Parathyroid adenoma (tissue), 2 donors: ENCODE results near the gene PPBP.

ENCODE experiments used
- H2AFZ ChIP-seq: fragments of 300-600 bp; sonication (generic); one replicate; pipeline ENCODE4 v1.7.0; 2017; ENCODE audit warnings: antibody characterized with exemption, mild to moderate bottlenecking
- H3K27ac ChIP-seq: fragments of 300-600 bp; sonication (generic); one replicate; pipeline ENCODE4 v1.7.0; 2017
- H3K27me3 ChIP-seq: fragments of 300-600 bp; sonication (generic); one replicate; pipeline ENCODE4 v1.7.0; 2017; ENCODE audit warnings: low read length; ENCODE audit not compliant: control insufficient read depth, insufficient read depth
- H3K36me3 ChIP-seq: fragments of 300-600 bp; sonication (generic); one replicate; pipeline ENCODE4 v1.7.0; 2017; ENCODE audit warnings: low read length; ENCODE audit not compliant: control insufficient read depth, insufficient read depth
- H3K4me1 ChIP-seq: fragments of 300-600 bp; sonication (generic); one replicate; pipeline ENCODE4 v1.7.0; 2017; ENCODE audit warnings: control low read depth
- H3K4me2 ChIP-seq: fragments of 300-600 bp; sonication (generic); one replicate; pipeline ENCODE4 v1.7.0; 2017; ENCODE audit warnings: low read length
- H3K4me3 ChIP-seq: fragments of 300-600 bp; sonication (generic); one replicate; pipeline ENCODE4 v1.7.0; 2017; ENCODE audit warnings: low read depth, low read length
- H3K79me2 ChIP-seq: fragments of 300-600 bp; sonication (generic); one replicate; pipeline ENCODE4 v1.7.0; 2017; ENCODE audit warnings: control low read depth
- H3K9ac ChIP-seq: fragments of 300-600 bp; sonication (generic); one replicate; pipeline ENCODE4 v1.7.0; 2017; ENCODE audit warnings: mild to moderate bottlenecking
- H3K9me3 ChIP-seq: fragments of 300-600 bp; sonication (generic); one replicate; pipeline ENCODE4 v1.7.0; 2017; ENCODE audit warnings: low read length; ENCODE audit not compliant: control insufficient read depth
- TF ChIP-seq, protein P1 (sequence below): fragments of 300-600 bp; sonication (generic); IDR thresholded peaks from one replicate; pipeline ENCODE4 v1.7.0; 2017; ENCODE audit warnings: antibody characterized with exemption, mild to moderate bottlenecking
- donor health status: primary hyperparathyroidism.

PPBP gene

DNA sequence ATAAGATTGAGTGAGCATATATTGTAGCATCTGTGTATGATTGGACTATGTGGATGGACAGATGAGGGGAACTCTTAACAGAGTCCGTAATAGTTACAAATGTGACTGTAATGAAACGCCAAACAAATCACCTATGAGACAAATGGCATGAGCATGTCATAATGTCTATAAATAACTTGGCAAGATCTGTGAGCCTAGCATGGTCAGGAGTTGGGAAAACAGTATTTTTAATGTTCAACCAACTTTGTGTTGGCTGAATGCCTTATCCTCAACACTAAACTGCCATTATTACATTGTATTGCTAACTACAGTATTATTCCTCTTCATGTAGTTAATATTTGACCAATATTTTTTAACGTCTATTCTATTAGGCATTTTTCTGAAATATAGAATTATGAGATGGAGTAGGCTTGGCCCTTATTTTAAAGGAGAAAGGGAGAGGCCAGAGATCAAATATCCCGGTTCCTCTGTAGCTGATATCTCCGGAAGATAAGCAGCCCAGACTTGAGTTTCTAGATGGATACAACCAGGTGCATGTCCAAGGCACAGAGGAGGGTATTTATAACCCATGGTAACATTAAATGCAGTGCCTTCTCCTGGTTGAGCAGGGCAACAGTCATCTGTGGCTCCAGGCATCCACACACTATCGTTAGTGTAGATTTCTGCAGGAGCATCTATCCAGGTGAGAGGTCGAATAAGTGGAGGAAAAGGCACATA, 38.8 kb downstream of the PPBP start:
- TF ChIP-seq, protein P1, sequence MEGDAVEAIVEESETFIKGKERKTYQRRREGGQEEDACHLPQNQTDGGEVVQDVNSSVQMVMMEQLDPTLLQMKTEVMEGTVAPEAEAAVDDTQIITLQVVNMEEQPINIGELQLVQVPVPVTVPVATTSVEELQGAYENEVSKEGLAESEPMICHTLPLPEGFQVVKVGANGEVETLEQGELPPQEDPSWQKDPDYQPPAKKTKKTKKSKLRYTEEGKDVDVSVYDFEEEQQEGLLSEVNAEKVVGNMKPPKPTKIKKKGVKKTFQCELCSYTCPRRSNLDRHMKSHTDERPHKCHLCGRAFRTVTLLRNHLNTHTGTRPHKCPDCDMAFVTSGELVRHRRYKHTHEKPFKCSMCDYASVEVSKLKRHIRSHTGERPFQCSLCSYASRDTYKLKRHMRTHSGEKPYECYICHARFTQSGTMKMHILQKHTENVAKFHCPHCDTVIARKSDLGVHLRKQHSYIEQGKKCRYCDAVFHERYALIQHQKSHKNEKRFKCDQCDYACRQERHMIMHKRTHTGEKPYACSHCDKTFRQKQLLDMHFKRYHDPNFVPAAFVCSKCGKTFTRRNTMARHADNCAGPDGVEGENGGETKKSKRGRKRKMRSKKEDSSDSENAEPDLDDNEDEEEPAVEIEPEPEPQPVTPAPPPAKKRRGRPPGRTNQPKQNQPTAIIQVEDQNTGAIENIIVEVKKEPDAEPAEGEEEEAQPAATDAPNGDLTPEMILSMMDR = no peak
- H2AFZ ChIP-seq = no peak overlapping the region
- no peaks in the 10 kb centered on the region for H3K79me2 ChIP-seq

DNA sequence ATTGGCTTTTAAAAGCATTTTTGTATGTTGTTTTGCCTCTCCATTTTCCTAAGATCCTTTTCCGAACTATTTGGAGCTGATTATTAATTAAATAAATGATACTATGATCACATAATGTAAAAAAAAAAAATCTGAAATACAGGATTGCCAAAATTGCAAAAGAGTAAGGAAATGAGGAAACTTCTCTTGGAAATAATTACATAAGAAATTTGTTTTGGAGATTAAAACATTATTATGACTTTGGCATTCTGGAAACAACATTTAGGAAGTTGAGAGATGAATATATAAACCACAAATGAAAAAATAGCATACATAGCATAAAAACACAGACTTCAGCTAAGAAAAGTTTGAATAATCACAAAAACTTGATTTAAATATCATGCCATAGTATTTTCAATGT, 39.7 kb downstream of the PPBP start:
- H3K4me2 ChIP-seq = no peak overlapping the region
- TF ChIP-seq, protein P1 = no peak
- no peaks in the 10 kb centered on the region for H3K9me3 ChIP-seq
- H3K36me3 ChIP-seq = no peaks in the 10 kb centered on the region
- no peak overlapping the region for H3K4me3 ChIP-seq
- H3K4me1 ChIP-seq = no peaks in the 10 kb centered on the region
- no peak overlapping the region for H2AFZ ChIP-seq
- H3K9ac ChIP-seq = no peak overlapping the region
- no peaks in the 10 kb centered on the region for H3K79me2 ChIP-seq
- no peak overlapping the region for H3K27ac ChIP-seq
- H3K27me3 ChIP-seq = no peaks in the 10 kb centered on the region

More for the DNA sequence above, 38.8 kb downstream of the PPBP start:
- Histone ChIP-seq H3K9me3 (no peaks in the 10 kb centered on the region), H3K27ac (no peak overlapping the region), H3K4me1 (no peaks in the 10 kb centered on the region), H3K4me2 (no peak overlapping the region), H3K9ac (no peak overlapping the region), H3K27me3 (no peaks in the 10 kb centered on the region), H3K36me3 (no peaks in the 10 kb centered on the region), H3K4me3 (no peak overlapping the region)

DNA sequence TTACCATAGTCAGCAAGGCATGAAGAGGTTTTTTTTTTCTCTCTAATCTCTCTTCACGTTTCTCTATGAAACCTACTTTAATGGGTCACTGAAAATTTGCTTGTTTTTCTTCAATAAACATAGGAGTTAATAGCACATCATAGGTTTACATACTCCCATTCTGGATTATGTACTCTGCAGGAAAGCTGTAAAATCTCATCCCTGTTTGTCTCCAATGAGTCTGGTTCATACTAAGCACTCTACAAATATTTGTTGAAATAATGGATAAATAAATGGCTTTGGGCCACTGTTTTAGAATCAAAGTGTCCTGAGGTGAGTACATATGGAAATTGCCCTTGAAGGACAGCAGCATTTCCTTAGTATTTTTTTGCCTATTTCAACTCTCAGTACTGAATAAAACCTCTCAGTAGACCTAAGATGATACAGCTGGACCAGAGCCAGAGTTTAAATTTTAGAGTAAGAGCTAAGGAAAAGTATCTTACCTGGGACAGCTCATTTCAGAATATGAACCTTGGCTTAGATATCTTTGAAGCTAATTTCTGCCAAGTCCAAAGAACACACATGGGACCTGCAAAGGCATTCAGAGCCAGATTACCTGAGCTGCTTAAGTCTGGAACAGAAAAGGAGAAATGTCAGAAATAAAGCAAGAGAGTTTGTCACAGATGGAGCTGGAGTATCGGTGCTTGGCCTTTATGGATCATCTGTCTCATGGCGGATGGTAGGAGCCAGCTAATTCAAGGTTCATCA, 40.6 kb downstream of the PPBP start:
- TF ChIP-seq, protein P1 = no peak
- H3K27ac ChIP-seq = no peak overlapping the region
- H3K9ac ChIP-seq = no peak overlapping the region
- no peak overlapping the region for H3K4me3 ChIP-seq
- H3K36me3 ChIP-seq = no peaks in the 10 kb centered on the region
- no peak overlapping the region for H2AFZ ChIP-seq
- H3K4me1 ChIP-seq = no peaks in the 10 kb centered on the region
- no peaks in the 10 kb centered on the region for H3K9me3 ChIP-seq
- H3K4me2 ChIP-seq = no peak overlapping the region
- H3K27me3 ChIP-seq = no peaks in the 10 kb centered on the region
- no peaks in the 10 kb centered on the region for H3K79me2 ChIP-seq

DNA sequence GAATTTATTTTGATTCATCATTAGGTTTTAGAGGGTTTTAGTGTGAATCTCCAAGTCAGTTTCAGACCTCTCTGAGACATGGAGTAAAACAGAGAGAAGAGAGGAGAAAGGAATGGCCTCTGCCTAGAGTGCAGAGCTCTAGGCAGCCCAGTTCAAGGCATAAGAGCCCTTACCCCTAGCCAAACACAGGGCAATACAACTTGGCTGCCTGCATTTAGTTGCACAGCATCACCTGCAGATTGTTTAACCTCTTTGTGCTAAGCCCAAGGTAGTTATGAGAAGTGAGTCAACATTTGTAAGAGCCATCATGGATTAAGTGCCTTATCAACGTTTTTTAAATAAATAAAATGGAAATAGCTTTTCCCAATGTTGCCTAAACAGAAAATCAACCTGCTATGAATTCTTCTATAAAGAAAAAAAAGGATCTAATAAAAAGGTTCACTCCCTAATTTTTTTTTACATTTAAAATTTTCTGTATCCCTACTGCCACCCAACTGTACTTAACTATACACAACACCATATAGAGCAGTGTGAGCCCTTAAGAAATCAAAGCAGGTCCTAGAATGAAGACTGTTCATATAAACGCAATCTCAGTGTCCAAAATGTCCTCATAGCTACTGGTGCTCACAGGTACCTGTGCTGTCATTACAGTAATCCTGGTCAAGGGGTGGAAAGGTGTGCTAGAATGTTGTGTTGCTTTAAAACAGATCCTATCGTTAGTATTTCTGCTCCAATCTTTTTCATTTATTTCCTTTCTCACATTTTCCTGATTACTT, 42.1 kb downstream of the PPBP start:
- Histone ChIP-seq H3K4me3 (no peak overlapping the region), H3K9me3 (peaks cover 2% of the 10 kb centered on the region), H3K79me2 (no peaks in the 10 kb centered on the region), H3K27ac (no peak overlapping the region), H3K27me3 (no peaks in the 10 kb centered on the region), H3K36me3 (no peaks in the 10 kb centered on the region), H3K4me1 (no peaks in the 10 kb centered on the region), H2AFZ (no peak overlapping the region), H3K4me2 (no peak overlapping the region), H3K9ac (no peak overlapping the region)
- TF ChIP-seq, protein P1 = no peak
